Omental fat pad (tissue), 4 donors: Measurements from ENCODE around the gene HMG20A. TPM values are rescaled to one million over a fixed set of nuclear protein-coding genes. Genes with fewer than 3 reads are reported as not detected.
"Not testable (repeated sequence)": the region's sequence is repeated elsewhere in the genome, so short reads cannot be mapped to it uniquely, and the experiment has no call there.

Experiments
- ATAC-seq: fragments of 150-250 bp; one replicate; pipeline ENCODE4 v1.9.1; 2016; ENCODE audit warnings: mild to moderate bottlenecking, moderate library complexity; ENCODE audit not compliant: low FRiP score
- DNase-seq: peaks from one replicate; pipeline ENCODE4 v3.0.0-alpha.2; 2019; ENCODE audit warnings: low spot score
- total RNA-seq, 4 donors: library from RNA; depleted of rRNA; stranded (reverse); fragments of >200 nt; gene quantifications; one replicate each; pipeline ENCODE4 v1.1.0, GENCODE V29; 2016
- TF ChIP-seq, protein P1 (sequence below), 3 donors: fragments of 450-650 bp; IDR thresholded peaks; one replicate each; pipeline ENCODE4 v1.5.1; 2016 to 2017; ENCODE audit warnings: antibody characterized with exemption in 3 of 3, mild to moderate bottlenecking in 3 of 3, moderate library complexity in 2 of 3

Gene HMG20A
- total RNA-seq, 4 donors from 2014 or later: 20.2 to 58.3 (median 31.2) TPM

DNA sequence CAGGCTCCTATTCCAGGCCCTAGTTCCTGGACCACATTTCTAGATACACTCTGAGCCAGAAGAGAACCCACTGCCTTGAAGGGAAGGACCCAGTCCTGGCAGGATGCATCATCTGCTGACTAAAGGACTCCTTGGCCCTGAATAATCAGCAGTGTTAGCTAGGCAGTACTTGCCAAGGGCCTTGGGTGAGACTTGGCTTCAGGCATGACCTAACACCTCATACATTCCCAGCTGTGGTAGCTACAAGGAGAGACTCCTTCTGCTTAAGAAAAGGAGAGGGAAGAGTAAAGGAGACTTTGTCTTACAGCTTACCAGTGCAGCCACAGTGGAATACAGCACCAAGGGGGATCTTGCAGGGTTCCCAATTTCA is 27.2 kb upstream of the HMG20A start:
- DNase-seq: no peak
- ATAC-seq: no peak
- TF ChIP-seq, protein P1, sequence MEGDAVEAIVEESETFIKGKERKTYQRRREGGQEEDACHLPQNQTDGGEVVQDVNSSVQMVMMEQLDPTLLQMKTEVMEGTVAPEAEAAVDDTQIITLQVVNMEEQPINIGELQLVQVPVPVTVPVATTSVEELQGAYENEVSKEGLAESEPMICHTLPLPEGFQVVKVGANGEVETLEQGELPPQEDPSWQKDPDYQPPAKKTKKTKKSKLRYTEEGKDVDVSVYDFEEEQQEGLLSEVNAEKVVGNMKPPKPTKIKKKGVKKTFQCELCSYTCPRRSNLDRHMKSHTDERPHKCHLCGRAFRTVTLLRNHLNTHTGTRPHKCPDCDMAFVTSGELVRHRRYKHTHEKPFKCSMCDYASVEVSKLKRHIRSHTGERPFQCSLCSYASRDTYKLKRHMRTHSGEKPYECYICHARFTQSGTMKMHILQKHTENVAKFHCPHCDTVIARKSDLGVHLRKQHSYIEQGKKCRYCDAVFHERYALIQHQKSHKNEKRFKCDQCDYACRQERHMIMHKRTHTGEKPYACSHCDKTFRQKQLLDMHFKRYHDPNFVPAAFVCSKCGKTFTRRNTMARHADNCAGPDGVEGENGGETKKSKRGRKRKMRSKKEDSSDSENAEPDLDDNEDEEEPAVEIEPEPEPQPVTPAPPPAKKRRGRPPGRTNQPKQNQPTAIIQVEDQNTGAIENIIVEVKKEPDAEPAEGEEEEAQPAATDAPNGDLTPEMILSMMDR (IDR thresholded peaks at IDR 0.05): no peak

DNA sequence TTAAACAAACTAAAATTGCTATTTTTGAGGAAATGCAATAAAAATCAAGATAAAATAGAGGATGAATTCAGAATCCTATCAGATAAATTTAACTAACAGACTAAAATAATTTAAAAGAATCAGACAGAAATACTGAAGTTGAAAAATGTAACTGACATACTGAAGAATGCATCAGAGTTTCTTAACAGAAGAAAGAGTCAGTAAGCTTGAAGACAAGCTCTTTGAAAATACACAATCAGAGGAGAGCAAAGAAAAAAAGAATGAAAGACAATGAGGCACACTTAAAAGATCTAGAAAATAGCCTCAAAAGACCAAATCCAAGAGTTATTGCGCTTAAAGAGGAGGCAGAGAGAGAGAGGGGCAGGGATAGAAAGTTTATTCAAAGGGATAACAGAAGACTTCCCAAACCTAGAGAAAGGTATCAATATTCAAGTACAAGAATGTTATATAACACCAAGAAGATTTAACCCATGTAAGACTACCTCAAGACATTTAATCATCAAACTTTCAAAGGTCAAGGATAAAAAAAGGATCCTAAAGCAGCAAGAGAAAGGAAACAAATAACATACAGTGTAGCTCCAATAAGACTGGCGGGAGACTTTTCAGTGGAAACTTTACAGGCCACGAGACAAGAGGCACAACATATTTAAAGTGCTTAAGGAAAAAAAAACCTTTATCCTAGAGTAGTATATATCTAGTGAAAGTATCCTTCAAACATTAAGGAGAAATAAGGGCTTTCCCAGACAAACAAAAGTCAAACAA is 25.5 kb upstream of the HMG20A start:
- DNase-seq (no peak), ATAC-seq (no peak)
- TF ChIP-seq, protein P1 (IDR thresholded peaks at IDR 0.05): no peak

DNA sequence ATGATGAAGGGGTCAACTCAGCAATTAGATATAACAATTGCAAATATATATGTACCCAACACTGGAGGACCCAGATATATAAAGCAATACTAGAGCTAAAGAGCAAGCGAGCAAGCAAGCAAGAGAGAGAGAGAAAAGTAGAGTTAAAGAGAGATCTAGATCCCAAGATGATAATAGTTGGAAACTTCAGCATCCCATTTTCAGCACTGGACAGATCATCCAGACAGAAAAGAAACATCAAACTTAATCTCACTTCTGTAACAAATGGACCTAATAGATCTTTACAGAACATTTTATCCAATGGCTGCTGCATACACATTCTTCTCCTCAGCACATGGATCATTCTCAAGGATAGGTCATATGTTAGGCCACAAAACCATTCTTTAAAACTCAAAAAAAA is 24.0 kb upstream of the HMG20A start:
- DNase-seq (no peak), ATAC-seq (no peak)
- TF ChIP-seq, protein P1 (IDR thresholded peaks at IDR 0.05): no peak

DNA sequence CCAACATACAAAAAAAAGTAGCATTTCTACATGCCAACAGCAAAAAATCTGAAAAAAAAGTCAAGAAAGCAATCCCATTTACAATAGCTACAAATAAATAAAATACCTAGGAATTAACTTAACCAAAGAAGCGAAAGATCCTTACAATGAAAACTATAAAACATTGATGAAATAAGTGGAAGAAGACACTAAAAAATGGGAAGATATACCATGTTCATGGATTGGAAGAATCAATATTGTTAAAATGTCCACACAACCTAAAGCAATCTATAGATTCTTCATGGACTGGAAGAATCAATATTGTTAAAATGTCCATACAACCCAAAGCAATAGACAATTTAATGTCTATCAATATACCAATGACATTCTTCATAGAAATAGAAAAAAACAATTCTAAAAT is 21.8 kb upstream of the HMG20A start:
- DNase-seq (no peak), ATAC-seq (no peak)
- TF ChIP-seq, protein P1 (IDR thresholded peaks at IDR 0.05): no peak

DNA sequence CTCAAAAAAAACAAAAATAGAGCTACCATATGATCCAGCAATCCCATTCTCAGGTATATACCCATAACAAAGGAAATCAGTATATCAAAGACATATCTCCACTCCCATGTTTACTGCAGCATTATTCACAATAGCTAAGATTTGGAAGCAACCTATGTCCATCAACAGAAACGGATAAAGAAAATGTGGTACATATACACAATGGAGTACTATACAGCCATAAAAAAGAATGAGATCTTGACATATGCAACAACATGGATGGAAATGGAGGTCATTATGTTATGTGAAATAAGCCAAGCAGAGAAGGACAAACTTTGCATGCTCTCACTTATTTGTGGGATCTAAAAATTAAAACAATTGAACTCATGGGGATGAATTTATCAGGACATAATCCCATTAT is 20.4 kb upstream of the HMG20A start:
- DNase-seq: no peak
- ATAC-seq: no peak
- TF ChIP-seq, protein P1 (IDR thresholded peaks at IDR 0.05): no peak

DNA sequence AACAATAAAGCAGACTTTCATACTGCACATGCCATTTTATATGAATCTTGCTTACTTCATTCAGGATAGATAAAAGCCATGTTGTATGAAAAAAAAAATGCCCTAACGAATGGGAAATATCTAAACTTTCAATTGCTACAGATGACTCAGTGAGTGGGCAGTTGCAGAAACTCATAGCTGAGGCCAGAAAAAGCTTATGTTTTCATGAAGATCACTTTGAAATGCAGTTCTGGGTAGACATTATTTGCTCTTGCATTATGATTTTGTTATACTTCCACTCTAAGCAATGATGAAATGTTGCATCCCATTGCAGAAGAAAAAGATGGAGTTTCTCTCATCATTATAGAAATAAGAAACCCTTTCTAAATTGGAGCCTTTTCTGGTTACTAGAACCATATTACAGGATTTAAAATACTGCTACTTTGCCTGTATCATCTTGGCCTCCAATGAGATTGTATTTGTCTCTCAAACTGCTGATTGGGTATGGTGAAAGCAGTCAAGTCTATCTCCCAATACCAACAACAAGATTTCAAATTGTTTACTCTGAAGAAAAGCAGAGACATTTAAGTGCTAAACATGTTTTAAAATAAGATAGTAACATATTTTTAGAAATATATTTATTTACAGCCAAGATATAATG is 17.8 kb upstream of the HMG20A start:
- no peak for ATAC-seq
- no peak for DNase-seq
- TF ChIP-seq, protein P1 (IDR thresholded peaks at IDR 0.05): no peak

DNA sequence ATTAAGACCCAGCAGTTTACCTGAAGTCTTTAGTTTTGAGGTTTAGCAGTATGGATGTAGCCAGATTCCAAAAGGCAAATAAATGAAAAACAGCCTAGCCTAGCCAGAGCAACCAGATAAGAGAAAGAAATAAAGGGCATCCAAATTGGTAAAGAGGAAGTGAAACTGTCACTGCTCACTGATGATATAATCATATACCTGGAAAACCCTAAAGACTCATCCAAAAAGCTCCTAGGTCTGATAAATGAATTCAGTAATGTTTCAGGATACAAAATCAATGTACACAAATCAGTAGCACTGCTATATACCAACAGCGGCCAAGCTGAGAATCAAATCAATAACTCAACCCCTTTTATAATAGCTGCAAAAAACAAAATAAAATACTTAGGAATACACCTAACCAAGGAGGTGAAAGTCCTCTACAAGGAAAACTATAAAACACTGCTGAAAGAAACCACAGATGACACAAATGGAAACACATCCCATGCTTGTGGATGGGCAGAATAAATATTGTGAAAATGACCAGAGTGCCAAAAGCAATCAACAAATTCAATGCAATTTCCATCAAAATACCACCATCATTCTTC is 14.4 kb upstream of the HMG20A start:
- not testable (repeated sequence) for DNase-seq, ATAC-seq
